Uterus (tissue), 4 donors: Measurements from ENCODE around the gene POU2AF2. TPM values are rescaled to one million over a fixed set of nuclear protein-coding genes. Genes with fewer than 3 reads are reported as not detected.

ENCODE experiments used
- DNase-seq, 2 donors: peaks; one replicate each; pipeline ENCODE4 v3.0.0-alpha.2; 2019 to 2020
- H3K27ac ChIP-seq, 2 donors: fragments of 200-600 bp; sonication (generic); 1 replicate in 1 of 2; 2 replicates in 1 of 2; pipeline ENCODE4 v1.5.1; 2016 to 2018
- H3K27me3 ChIP-seq, 2 donors: fragments of 200-600 bp; sonication (generic); one replicate each; pipeline ENCODE4 v1.5.1; 2018 to 2019; ENCODE audit warnings: control low read depth in 1 of 2
- H3K36me3 ChIP-seq, 2 donors: fragments of 200-600 bp; sonication (generic); one replicate each; pipeline ENCODE4 v1.5.1; 2019; ENCODE audit warnings: control low read depth in 1 of 2
- H3K4me1 ChIP-seq, 2 donors: fragments of 200-600 bp; sonication (generic); one replicate each; pipeline ENCODE4 v1.5.1; 2018 to 2019; ENCODE audit warnings: control low read depth in 1 of 2
- H3K4me3 ChIP-seq, 2 donors: fragments of 200-600 bp; sonication (generic); 1 replicate in 1 of 2; 2 replicates in 1 of 2; pipeline ENCODE4 v1.5.1; 2018 to 2019; ENCODE audit warnings: mild to moderate bottlenecking in 1 of 2
- H3K9me3 ChIP-seq, 2 donors: fragments of 200-600 bp; sonication (generic); one replicate each; pipeline ENCODE4 v1.5.1; 2019; ENCODE audit warnings: control low read depth in 1 of 2
- CTCF ChIP-seq, 4 experiments: fragments of 200-600 bp in 2 of 4; fragments of 450-650 bp in 2 of 4; sonication (generic) in 2 of 4; IDR thresholded peaks; one replicate each; pipeline ENCODE4 v1.5.1; 2016 to 2019; ENCODE audit warnings: antibody characterized with exemption in 4 of 4, mild to moderate bottlenecking in 2 of 4, moderate library complexity in 1 of 4
- POLR2A ChIP-seq, 2 donors: fragments of 450-650 bp; IDR thresholded peaks; one replicate each; pipeline ENCODE4 v1.6.1; 2016; ENCODE audit warnings: antibody characterized with exemption in 2 of 2, mild to moderate bottlenecking in 1 of 2, moderate library complexity in 1 of 2
- intact Hi-C: fragments of 100-400 bp; cut with DNase I; formaldehyde crosslinking; loops from one replicate; pipeline ENCODE4 v1.15.1; 2023; ENCODE audit warnings: low total_unique reads
- total RNA-seq, 4 donors: library from RNA; depleted of rRNA in 3 of 4; stranded (reverse); fragments of >200 nt in 3 of 4; gene quantifications; one replicate each; pipeline versions ENCODE4 v1.1.0 to v1.2.4, GENCODE V29; 2014 to 2023
- donor health status: DM: yes; HTN: yes; CAD: no.

Gene POU2AF2
- total RNA-seq, 4 donors from 2014 or later = not detected

GRCh38 chr11:111335549-111335948, 90.0 kb downstream of the POU2AF2 start:
- Histone ChIP-seq H3K36me3 (no peaks in the 10 kb centered on the region), H3K9me3 (no peaks in the 10 kb centered on the region), H3K4me1 (peaks cover 0 to 8% of the 10 kb centered on the region in 2 donors), H3K27ac (no peak overlapping the region), H3K27me3 (no peaks in the 10 kb centered on the region), H3K4me3 (no peak overlapping the region)
- no peak for TF ChIP-seq POLR2A (IDR thresholded peaks at IDR 0.05)
- no peak for TF ChIP-seq CTCF (IDR thresholded peaks at IDR 0.05)
- intact Hi-C loops = no loop called here
- DNase-seq = no peak

Other genes with a start within 250 kb of the POU2AF2 start
- 10 to 100 TPM in 2 of 4 donors, 1 to 10 TPM in 1, under 1 TPM in 1; 0.97 to 13.2 (median 6.2) TPM for gene POU2AF3, start 52.8 kb downstream of the POU2AF2 start, total RNA-seq
- 1 to 10 TPM in 2 of 4 donors, under 1 TPM in 1, not detected in 1; under 0.01 to 2.9 (median 2.6) TPM for gene POU2AF1, start 133.6 kb downstream of the POU2AF2 start, total RNA-seq